Keratinocyte (primary cell): ENCODE measurements around the gene HARBI1.

Experiments
- CTCF ChIP-seq, 3 experiments: IDR thresholded peaks in 1 of 3; conservative IDR thresholded peaks in 1 of 3; optimal IDR thresholded peaks in 1 of 3; 2 replicates in 2 of 3; 3 replicates in 1 of 3; pipeline versions ENCODE3 to v1.5.1; 2011; ENCODE audit warnings: low read length in 3 of 3, mild to moderate bottlenecking in 3 of 3, moderate library complexity in 2 of 3, control low read depth in 1 of 3, inconsistent platforms in 1 of 3; ENCODE audit not compliant: insufficient read depth in 2 of 3; ENCODE audit errors: extremely low read depth in 1 of 3
- EZH2 ChIP-seq: IDR thresholded peaks from one replicate; pipeline ENCODE4 v1.6.1; 2012; ENCODE audit warnings: inconsistent platforms, mild to moderate bottlenecking, low read length, moderate library complexity

DNA sequence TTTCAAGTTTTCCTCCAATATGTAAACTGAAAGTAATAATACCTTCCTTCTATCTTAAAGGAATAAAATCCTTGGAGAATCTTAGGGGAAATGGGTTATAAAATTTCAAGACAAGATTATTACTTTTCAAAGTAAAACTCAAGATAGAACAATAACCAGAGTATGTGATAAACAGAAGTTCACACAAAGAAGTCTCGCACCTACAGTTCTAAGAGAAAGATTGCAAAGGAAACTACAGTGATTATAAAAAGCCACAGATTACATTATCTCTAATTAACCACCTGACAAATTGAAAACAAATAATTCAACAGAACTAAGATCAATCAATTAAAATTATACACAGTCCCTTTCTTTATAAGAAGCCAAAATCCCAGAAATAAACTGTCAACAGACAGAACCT lies 57.2 kb downstream of the HARBI1 start:
- TF ChIP-seq CTCF (optimal IDR thresholded peaks at IDR 0.05 in 1 of 3, IDR thresholded peaks at IDR 0.05 in 1 of 3, conservative IDR thresholded peaks at IDR 0.05 in 1 of 3; ENCODE audit: extremely low read depth in 1 of 3, insufficient read depth in 2 of 3, low read length in 3 of 3) (no peak), EZH2 (no peak)
